ENCODE data around the gene HMX3. TPM values are rescaled to one million over a fixed set of nuclear protein-coding genes. Genes with fewer than 3 reads are reported as not detected.

Gene HMX3
- total RNA-seq, 1 experiment from 2014 or later, result not detected

- Histone ChIP-seq H4K20me1 (ENCODE audit: insufficient read depth, low read depth, low read length) (peaks cover under 1% of the 10 kb centered on the region; the same call in 1 of the 2 replicates), H3K9me3 (ENCODE audit: low read length) (no peaks in the 10 kb centered on the region), H3K27ac (ENCODE audit: low read length) (no peak overlapping the region), H2AFZ (ENCODE audit: low read length) (no peak overlapping the region), H3K27me3 (ENCODE audit: low read length) (no peaks in the 10 kb centered on the region), H3K4me2 (ENCODE audit: low read depth, low read length, poor library complexity, severe bottlenecking) (no peak overlapping the region), H3K4me1 (ENCODE audit: low read length) (peaks cover 13% of the 10 kb centered on the region), H3K4me3 (ENCODE audit: low read length) (no peak overlapping the region), H3K36me3 (ENCODE audit: insufficient read depth, low read length) (no peaks in the 10 kb centered on the region), H3K79me2 (ENCODE audit: low read length) (peaks cover 5% of the 10 kb centered on the region), H3K9ac (ENCODE audit: low read length) (no peak overlapping the region), H3K9me2 (replicated peaks; ENCODE audit: insufficient read depth, low read length) (no peaks in the 10 kb centered on the region)
- DNase-seq, result no peak
Measured at GRCh38 chr10:123149568-123150270, 13.9 kb downstream of the HMX3 start.

- DNase-seq, result no peak
- Histone ChIP-seq H3K9me3 (ENCODE audit: low read length) (no peaks in the 10 kb centered on the region), H3K4me2 (ENCODE audit: low read depth, low read length, poor library complexity, severe bottlenecking) (no peak overlapping the region), H3K4me1 (ENCODE audit: low read length) (peaks cover 16% of the 10 kb centered on the region), H2AFZ (ENCODE audit: low read length) (no peak overlapping the region), H3K36me3 (ENCODE audit: insufficient read depth, low read length) (peaks cover 5% of the 10 kb centered on the region), H3K27me3 (ENCODE audit: low read length) (no peaks in the 10 kb centered on the region), H3K79me2 (ENCODE audit: low read length) (peaks cover 12% of the 10 kb centered on the region), H3K4me3 (ENCODE audit: low read length) (no peak overlapping the region), H4K20me1 (ENCODE audit: insufficient read depth, low read depth, low read length) (peaks cover 8% of the 10 kb centered on the region; the same call in 1 of the 2 replicates), H3K9me2 (replicated peaks; ENCODE audit: insufficient read depth, low read length) (no peaks in the 10 kb centered on the region), H3K27ac (ENCODE audit: low read length) (no peak overlapping the region), H3K9ac (ENCODE audit: low read length) (no peak overlapping the region)
Measured at GRCh38 chr10:123150271-123150985, 14.7 kb downstream of the HMX3 start.

- Histone ChIP-seq H3K9ac (ENCODE audit: low read length) (peak overlapping the region; percentile 25; the same call in 1 of the 2 replicates), H3K4me1 (ENCODE audit: low read length) (peaks cover 24% of the 10 kb centered on the region), H3K9me3 (ENCODE audit: low read length) (no peaks in the 10 kb centered on the region), H3K27me3 (ENCODE audit: low read length) (no peaks in the 10 kb centered on the region), H2AFZ (ENCODE audit: low read length) (no peak overlapping the region; the same call in 1 of the 2 replicates), H3K4me2 (ENCODE audit: low read depth, low read length, poor library complexity, severe bottlenecking) (peak overlapping the region; percentile 47), H3K36me3 (ENCODE audit: insufficient read depth, low read length) (peaks cover 12% of the 10 kb centered on the region), H3K79me2 (ENCODE audit: low read length) (peaks cover 20% of the 10 kb centered on the region), H3K9me2 (replicated peaks; ENCODE audit: insufficient read depth, low read length) (no peaks in the 10 kb centered on the region), H3K4me3 (ENCODE audit: low read length) (peak overlapping the region; percentile 13; the same call in 1 of the 2 replicates), H3K27ac (ENCODE audit: low read length) (no peak overlapping the region), H4K20me1 (ENCODE audit: insufficient read depth, low read depth, low read length) (peaks cover 14% of the 10 kb centered on the region)
- no peak for DNase-seq
Measured at GRCh38 chr10:123150986-123151736, 15.4 kb downstream of the HMX3 start.

- DNase-seq, result no peak
- no peaks in the 10 kb centered on the region for H3K27me3 ChIP-seq (ENCODE audit: low read length)
- peak overlapping the region; percentile 25; the same call in 1 of the 2 replicates for H3K9ac ChIP-seq (ENCODE audit: low read length)
- peaks cover 28% of the 10 kb centered on the region for H3K4me1 ChIP-seq (ENCODE audit: low read length)
- no peak overlapping the region; the same call in 1 of the 2 replicates for H2AFZ ChIP-seq (ENCODE audit: low read length)
- peak overlapping the region; percentile 47 for H3K4me2 ChIP-seq (ENCODE audit: low read depth, low read length, poor library complexity, severe bottlenecking)
- peaks cover 25% of the 10 kb centered on the region for H3K79me2 ChIP-seq (ENCODE audit: low read length)
- H3K36me3 ChIP-seq (ENCODE audit: insufficient read depth, low read length), result peaks cover 17% of the 10 kb centered on the region
- peaks cover 17% of the 10 kb centered on the region for H4K20me1 ChIP-seq (ENCODE audit: insufficient read depth, low read depth, low read length)
- no peaks in the 10 kb centered on the region for H3K9me3 ChIP-seq (ENCODE audit: low read length)
- no peaks in the 10 kb centered on the region for H3K9me2 ChIP-seq (replicated peaks; ENCODE audit: insufficient read depth, low read length)
- peak overlapping the region; percentile 13; the same call in 1 of the 2 replicates for H3K4me3 ChIP-seq (ENCODE audit: low read length)
- H3K27ac ChIP-seq (ENCODE audit: low read length), result no peak overlapping the region
Measured at GRCh38 chr10:123151737-123152135, 16.0 kb downstream of the HMX3 start.

GRCh38 chr10:123153486-123154091, 17.8 kb downstream of the HMX3 start:
- H3K27me3 ChIP-seq (ENCODE audit: low read length), result no peaks in the 10 kb centered on the region
- no peaks in the 10 kb centered on the region for H3K9me3 ChIP-seq (ENCODE audit: low read length)
- peaks cover 44% of the 10 kb centered on the region for H3K79me2 ChIP-seq (ENCODE audit: low read length)
- H3K9me2 ChIP-seq (replicated peaks; ENCODE audit: insufficient read depth, low read length), result no peaks in the 10 kb centered on the region
- peaks cover 35% of the 10 kb centered on the region for H3K36me3 ChIP-seq (ENCODE audit: insufficient read depth, low read length)
- no peak overlapping the region; the same call in 1 of the 2 replicates for H3K9ac ChIP-seq (ENCODE audit: low read length)
- peaks cover 29% of the 10 kb centered on the region for H4K20me1 ChIP-seq (ENCODE audit: insufficient read depth, low read depth, low read length)
- H3K4me3 ChIP-seq (ENCODE audit: low read length), result no peak overlapping the region
- peak overlapping the region; percentile 77 for H2AFZ ChIP-seq (ENCODE audit: low read length)
- no peak for DNase-seq
- peak overlapping the region; percentile 29 for H3K4me2 ChIP-seq (ENCODE audit: low read depth, low read length, poor library complexity, severe bottlenecking)
- H3K4me1 ChIP-seq (ENCODE audit: low read length), result peaks cover 45% of the 10 kb centered on the region
- no peak overlapping the region for H3K27ac ChIP-seq (ENCODE audit: low read length)

- H3K9ac ChIP-seq (ENCODE audit: low read length), result peak within 1 kb of the TSS; percentile 99
- no peaks in the 10 kb centered on the region for H3K9me3 ChIP-seq (ENCODE audit: low read length)
- peaks cover 46% of the 10 kb centered on the region for H3K4me1 ChIP-seq (ENCODE audit: low read length)
- peaks cover 41% of the 10 kb centered on the region for H3K36me3 ChIP-seq (ENCODE audit: insufficient read depth, low read length)
- peaks cover 50% of the 10 kb centered on the region for H3K79me2 ChIP-seq (ENCODE audit: low read length)
- H3K9me2 ChIP-seq (replicated peaks; ENCODE audit: insufficient read depth, low read length), result no peaks in the 10 kb centered on the region
- peak within 1 kb of the TSS; percentile 77 for H2AFZ ChIP-seq (ENCODE audit: low read length)
- peak within 1 kb of the TSS; percentile 82 for H3K4me3 ChIP-seq (ENCODE audit: low read length)
- H3K27ac ChIP-seq (ENCODE audit: low read length), result peak within 1 kb of the TSS; percentile 87
- H4K20me1 ChIP-seq (ENCODE audit: insufficient read depth, low read depth, low read length), result peaks cover 29% of the 10 kb centered on the region
- DNase-seq, result peak; percentile 99
- H3K4me2 ChIP-seq (ENCODE audit: low read depth, low read length, poor library complexity, severe bottlenecking), result peak within 1 kb of the TSS; percentile 87
- no peaks in the 10 kb centered on the region for H3K27me3 ChIP-seq (ENCODE audit: low read length)
Measured at GRCh38 chr10:123154092-123154710, 18.4 kb downstream of the HMX3 start, which contains the start of gene BUB3. TSS of gene BUB3 (plus strand) at chr10:123154402. CDS start at chr10:123154918, 516 bp downstream.

GRCh38 chr10:123154711-123155505, 19.1 kb downstream of the HMX3 start:
- no peaks in the 10 kb centered on the region for H3K27me3 ChIP-seq (ENCODE audit: low read length)
- H3K4me1 ChIP-seq (ENCODE audit: low read length), result peaks cover 46% of the 10 kb centered on the region
- peak overlapping the region; percentile 87 for H3K4me2 ChIP-seq (ENCODE audit: low read depth, low read length, poor library complexity, severe bottlenecking)
- no peaks in the 10 kb centered on the region for H3K9me2 ChIP-seq (replicated peaks; ENCODE audit: insufficient read depth, low read length)
- H3K27ac ChIP-seq (ENCODE audit: low read length), result peak overlapping the region; percentile 87
- H4K20me1 ChIP-seq (ENCODE audit: insufficient read depth, low read depth, low read length), result peaks cover 30% of the 10 kb centered on the region
- no peaks in the 10 kb centered on the region for H3K9me3 ChIP-seq (ENCODE audit: low read length)
- peaks cover 57% of the 10 kb centered on the region for H3K79me2 ChIP-seq (ENCODE audit: low read length)
- H2AFZ ChIP-seq (ENCODE audit: low read length), result peak overlapping the region; percentile 66; the same call in 1 of the 2 replicates
- peak overlapping the region; percentile 82 for H3K4me3 ChIP-seq (ENCODE audit: low read length)
- DNase-seq, result peak; percentile 84
- peak overlapping the region; percentile 99 for H3K9ac ChIP-seq (ENCODE audit: low read length)
- peaks cover 47% of the 10 kb centered on the region for H3K36me3 ChIP-seq (ENCODE audit: insufficient read depth, low read length)
